ENCODE measurements around the gene LRRC2. TPM values are rescaled to one million over a fixed set of nuclear protein-coding genes. Genes with fewer than 3 reads are reported as not detected.
A peak's percentile ranks its signal among the peaks of the same experiment; 100 is the strongest.
"Not testable (repeated sequence)": the region's sequence is repeated elsewhere in the genome, so short reads cannot be mapped to it uniquely, and the experiment has no call there.

The LRRC2 gene
- total RNA-seq, 6 experiments from 2014 or later = 0.19 to 0.56 (median 0.37) TPM

DNA sequence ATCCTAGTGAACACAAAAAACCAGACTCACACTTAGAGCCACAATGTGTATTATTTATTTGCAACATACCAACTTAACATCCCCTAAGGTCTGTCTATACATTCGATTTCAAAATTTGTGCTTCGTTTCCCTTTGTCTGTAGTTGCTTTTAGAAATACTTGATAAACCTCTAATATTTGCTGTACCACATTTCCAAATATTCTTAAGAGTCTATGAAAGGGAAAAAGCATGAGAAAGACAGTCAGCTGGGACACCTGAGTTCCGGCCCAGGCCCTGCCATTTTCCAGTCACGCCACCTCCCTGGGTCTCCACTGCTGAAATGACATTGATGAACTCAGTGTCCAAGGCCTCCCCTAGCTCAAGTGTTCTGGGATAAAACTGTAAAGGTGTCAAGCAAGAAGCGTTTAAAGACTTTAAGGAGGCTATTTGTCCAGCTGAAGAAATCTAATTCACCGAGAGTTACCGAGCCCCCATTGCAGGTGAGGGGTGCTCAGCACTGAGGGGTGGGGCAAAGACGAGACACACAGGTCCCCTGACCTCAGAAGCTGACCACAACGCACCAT lies 26.6 kb downstream of the LRRC2 start:
- TF ChIP-seq, protein P1, sequence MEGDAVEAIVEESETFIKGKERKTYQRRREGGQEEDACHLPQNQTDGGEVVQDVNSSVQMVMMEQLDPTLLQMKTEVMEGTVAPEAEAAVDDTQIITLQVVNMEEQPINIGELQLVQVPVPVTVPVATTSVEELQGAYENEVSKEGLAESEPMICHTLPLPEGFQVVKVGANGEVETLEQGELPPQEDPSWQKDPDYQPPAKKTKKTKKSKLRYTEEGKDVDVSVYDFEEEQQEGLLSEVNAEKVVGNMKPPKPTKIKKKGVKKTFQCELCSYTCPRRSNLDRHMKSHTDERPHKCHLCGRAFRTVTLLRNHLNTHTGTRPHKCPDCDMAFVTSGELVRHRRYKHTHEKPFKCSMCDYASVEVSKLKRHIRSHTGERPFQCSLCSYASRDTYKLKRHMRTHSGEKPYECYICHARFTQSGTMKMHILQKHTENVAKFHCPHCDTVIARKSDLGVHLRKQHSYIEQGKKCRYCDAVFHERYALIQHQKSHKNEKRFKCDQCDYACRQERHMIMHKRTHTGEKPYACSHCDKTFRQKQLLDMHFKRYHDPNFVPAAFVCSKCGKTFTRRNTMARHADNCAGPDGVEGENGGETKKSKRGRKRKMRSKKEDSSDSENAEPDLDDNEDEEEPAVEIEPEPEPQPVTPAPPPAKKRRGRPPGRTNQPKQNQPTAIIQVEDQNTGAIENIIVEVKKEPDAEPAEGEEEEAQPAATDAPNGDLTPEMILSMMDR (IDR thresholded peaks at IDR 0.05) = no peak
- Mint-ChIP-seq H3K27ac (peak overlapping the region; percentile 62), H3K27me3 (ENCODE audit: insufficient read depth) (no peaks in the 10 kb centered on the region; the same call in 1 of the 2 replicates), H3K9me3 (no peaks in the 10 kb centered on the region), H3K36me3 (ENCODE audit: low read depth) (peaks cover 4% of the 10 kb centered on the region; the same call in 1 of the 2 replicates), H3K4me3 (peak overlapping the region; percentile 72), H3K4me1 (ENCODE audit: low read depth) (peaks cover 75% of the 10 kb centered on the region)
- DNase-seq = no peak

GRCh38 chr3:46538803-46539442 lies 27.2 kb downstream of the LRRC2 start:
- Mint-ChIP-seq H3K4me1 (ENCODE audit: low read depth) (peaks cover 69% of the 10 kb centered on the region), H3K27me3 (ENCODE audit: insufficient read depth) (no peaks in the 10 kb centered on the region; the same call in 1 of the 2 replicates), H3K9me3 (no peaks in the 10 kb centered on the region), H3K27ac (peak overlapping the region; percentile 62), H3K36me3 (ENCODE audit: low read depth) (peaks cover 4% of the 10 kb centered on the region; the same call in 1 of the 2 replicates), H3K4me3 (peak overlapping the region; percentile 72)
- TF ChIP-seq, protein P1 (IDR thresholded peaks at IDR 0.05) = no peak
- peak; percentile 62 for DNase-seq

GRCh38 chr3:46538425-46538802 lies 27.7 kb downstream of the LRRC2 start:
- H3K4me3 Mint-ChIP-seq = peak overlapping the region; percentile 72
- H3K36me3 Mint-ChIP-seq (ENCODE audit: low read depth); H3K27me3 Mint-ChIP-seq (ENCODE audit: insufficient read depth); H3K9me3 Mint-ChIP-seq; H3K27ac Mint-ChIP-seq; DNase-seq: not testable (repeated sequence)
- peaks cover 65% of the 10 kb centered on the region for H3K4me1 Mint-ChIP-seq (ENCODE audit: low read depth)

GRCh38 chr3:46537779-46538178 lies 28.3 kb downstream of the LRRC2 start:
- Mint-ChIP-seq H3K27ac (peak overlapping the region; percentile 23; the same call in 1 of the 2 replicates), H3K27me3 (ENCODE audit: insufficient read depth) (no peaks in the 10 kb centered on the region; the same call in 1 of the 2 replicates), H3K36me3 (ENCODE audit: low read depth) (peaks cover 4% of the 10 kb centered on the region; the same call in 1 of the 2 replicates), H3K4me1 (ENCODE audit: low read depth) (peaks cover 60% of the 10 kb centered on the region), H3K4me3 (no peak overlapping the region), H3K9me3 (no peaks in the 10 kb centered on the region)
- DNase-seq = no peak
- TF ChIP-seq, protein P1 (IDR thresholded peaks at IDR 0.05) = no peak

DNA sequence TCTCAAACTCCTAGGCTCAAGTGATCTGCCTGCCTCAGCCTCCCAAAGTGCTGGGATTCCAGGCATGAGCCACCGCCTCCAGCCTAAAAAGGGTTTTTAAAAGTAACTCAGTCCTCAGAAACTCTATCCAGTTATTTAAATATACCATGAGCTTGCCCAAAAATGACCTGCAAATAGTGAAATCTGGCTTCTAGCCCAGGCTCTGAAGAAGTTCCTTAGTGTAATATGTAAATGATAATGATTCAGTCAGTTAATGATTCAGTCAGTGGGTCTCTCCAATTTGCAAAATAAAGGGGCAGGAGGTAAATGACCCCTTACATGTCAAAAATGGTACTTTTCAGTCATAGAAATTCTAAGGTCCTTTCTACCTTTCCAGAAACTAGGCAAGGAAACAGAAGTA lies 28.8 kb downstream of the LRRC2 start:
- Mint-ChIP-seq H3K4me3 (no peak overlapping the region), H3K9me3 (no peaks in the 10 kb centered on the region), H3K27me3 (ENCODE audit: insufficient read depth) (no peaks in the 10 kb centered on the region; the same call in 1 of the 2 replicates), H3K4me1 (ENCODE audit: low read depth) (peaks cover 55% of the 10 kb centered on the region), H3K36me3 (ENCODE audit: low read depth) (peaks cover 4% of the 10 kb centered on the region; the same call in 1 of the 2 replicates), H3K27ac (no peak overlapping the region)
- TF ChIP-seq, protein P1 (IDR thresholded peaks at IDR 0.05) = no peak
- DNase-seq = no peak

- Mint-ChIP-seq H3K4me1 (ENCODE audit: low read depth) (peaks cover 49% of the 10 kb centered on the region), H3K27ac (no peak overlapping the region), H3K9me3 (no peaks in the 10 kb centered on the region), H3K27me3 (ENCODE audit: insufficient read depth) (no peaks in the 10 kb centered on the region; the same call in 1 of the 2 replicates), H3K36me3 (ENCODE audit: low read depth) (peaks cover 4% of the 10 kb centered on the region; the same call in 1 of the 2 replicates), H3K4me3 (no peak overlapping the region)
- TF ChIP-seq, protein P1 (IDR thresholded peaks at IDR 0.05) = no peak
- no peak for DNase-seq
Measured at GRCh38 chr3:46536758-46537157, 29.3 kb downstream of the LRRC2 start.

Data from HFFc6 (cell line).